NCI-H69 (cell line): ENCODE data around the gene BRD1.

Experiments
- DNase-seq: peaks from one replicate; lab custom pipeline; 2025; lab: John Stamatoyannopoulos, UW

BRD1 gene

GRCh38 chr22:49801391-49802060 is 26.1 kb downstream of the BRD1 start:
- DNase-seq, result no peak

GRCh38 chr22:49800408-49801238 is 27.1 kb downstream of the BRD1 start:
- DNase-seq, result no peak

- no peak for DNase-seq
Observed at GRCh38 chr22:49799431-49800075, 28.1 kb downstream of the BRD1 start.

- no peak for DNase-seq
Observed at GRCh38 chr22:49798486-49799151, 29.1 kb downstream of the BRD1 start.

- DNase-seq, result no peak
Observed at GRCh38 chr22:49797706-49798105, 30.0 kb downstream of the BRD1 start.

- no peak for DNase-seq
Observed at GRCh38 chr22:49796596-49797270, 30.9 kb downstream of the BRD1 start.

GRCh38 chr22:49795521-49795920 is 32.2 kb downstream of the BRD1 start:
- no peak for DNase-seq

GRCh38 chr22:49793871-49794270 is 33.8 kb downstream of the BRD1 start:
- DNase-seq, result no peak

GRCh38 chr22:49793296-49793695 is 34.4 kb downstream of the BRD1 start:
- DNase-seq, result no peak

GRCh38 chr22:49792107-49792506 is 35.6 kb downstream of the BRD1 start:
- DNase-seq, result no peak

GRCh38 chr22:49791682-49792081 is 36.0 kb downstream of the BRD1 start:
- no peak for DNase-seq

- no peak for DNase-seq
Observed at GRCh38 chr22:49790912-49791311, 36.8 kb downstream of the BRD1 start.

- DNase-seq, result no peak
Observed at GRCh38 chr22:49789289-49790141, 38.2 kb downstream of the BRD1 start.

- no peak for DNase-seq
Observed at GRCh38 chr22:49788504-49788903, 39.2 kb downstream of the BRD1 start.

GRCh38 chr22:49787861-49788260 is 39.8 kb downstream of the BRD1 start:
- DNase-seq, result no peak

- DNase-seq, result no peak
Observed at GRCh38 chr22:49786976-49787706, 40.5 kb downstream of the BRD1 start.

- DNase-seq, result no peak
Observed at GRCh38 chr22:49785841-49786471, 41.7 kb downstream of the BRD1 start.

GRCh38 chr22:49785046-49785521 is 42.6 kb downstream of the BRD1 start:
- no peak for DNase-seq

GRCh38 chr22:49784630-49784971 is 43.1 kb downstream of the BRD1 start:
- DNase-seq, result no peak
